ENCODE results near the gene CACNA1D.
"Not testable (repeated sequence)": the region's sequence is repeated elsewhere in the genome, so short reads cannot be mapped to it uniquely, and the experiment has no call there.

Gene CACNA1D

DNA sequence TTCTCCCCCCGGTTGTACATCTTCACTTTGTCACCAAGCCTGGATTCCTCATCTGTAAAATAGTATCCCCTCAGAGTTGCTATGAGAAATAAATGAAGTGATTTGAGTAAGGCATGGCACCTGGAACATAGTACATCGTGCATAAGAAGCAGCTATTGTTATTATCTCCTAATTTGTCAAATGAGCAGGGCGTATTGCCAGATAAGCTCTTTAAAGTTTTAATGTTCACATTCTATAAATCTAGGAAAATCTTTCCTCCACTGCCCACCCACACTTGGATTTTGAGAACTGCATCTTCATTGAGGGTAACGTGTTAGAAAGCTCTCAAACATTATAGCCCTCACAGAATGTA is 32.3 kb downstream of the CACNA1D start:
- no peak for DNase-seq (ENCODE audit: low read depth in 2 of 2)

DNA sequence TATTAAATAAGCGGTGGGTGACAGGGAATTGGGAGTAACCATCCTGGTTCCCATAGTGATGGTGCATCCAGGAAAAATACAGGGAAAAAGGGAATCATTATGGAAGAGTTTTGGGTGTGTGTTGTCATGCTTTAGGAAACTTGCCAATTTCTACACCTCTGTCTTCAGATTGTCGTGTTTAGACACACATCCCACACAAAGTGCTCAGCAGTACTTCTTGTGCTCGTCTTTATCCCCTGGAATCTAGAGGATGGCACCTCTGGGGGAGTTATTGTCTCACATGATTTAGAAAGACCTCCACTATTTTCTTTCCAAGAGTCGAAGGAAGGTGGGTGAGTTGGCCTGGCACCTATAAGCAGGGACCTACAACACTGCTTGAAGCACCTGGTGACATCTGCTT is 35.8 kb downstream of the CACNA1D start:
- no peak for DNase-seq (ENCODE audit: low read depth in 2 of 2)

DNA sequence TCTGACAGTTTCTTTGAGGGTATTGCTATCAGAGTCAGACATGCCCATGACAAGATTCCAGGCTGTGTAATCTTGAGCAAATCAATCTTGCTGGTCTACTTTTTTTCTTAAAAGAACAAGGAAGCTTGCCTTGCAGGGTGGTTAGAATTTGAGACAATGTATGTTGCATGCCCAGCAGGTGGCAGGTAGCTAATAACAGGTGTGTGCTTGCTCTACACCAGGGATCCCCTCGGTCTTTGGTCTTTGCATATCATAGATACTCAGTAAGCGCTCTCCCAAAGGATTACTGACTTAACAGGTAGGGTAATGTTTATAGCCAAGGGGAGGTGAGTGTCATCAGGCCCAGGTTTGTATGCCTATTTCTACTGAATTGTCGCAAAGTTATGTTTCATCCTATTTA is 37.3 kb downstream of the CACNA1D start:
- DNase-seq (ENCODE audit: low read depth in 2 of 2), result no peak

- no peak for DNase-seq (ENCODE audit: low read depth in 2 of 2)
These were observed 39.1 kb downstream of the CACNA1D start for GRCh38 chr3:53533472-53533871.

- DNase-seq (ENCODE audit: low read depth in 2 of 2), result no peak
These were observed 39.8 kb downstream of the CACNA1D start for GRCh38 chr3:53534216-53534615.

DNA sequence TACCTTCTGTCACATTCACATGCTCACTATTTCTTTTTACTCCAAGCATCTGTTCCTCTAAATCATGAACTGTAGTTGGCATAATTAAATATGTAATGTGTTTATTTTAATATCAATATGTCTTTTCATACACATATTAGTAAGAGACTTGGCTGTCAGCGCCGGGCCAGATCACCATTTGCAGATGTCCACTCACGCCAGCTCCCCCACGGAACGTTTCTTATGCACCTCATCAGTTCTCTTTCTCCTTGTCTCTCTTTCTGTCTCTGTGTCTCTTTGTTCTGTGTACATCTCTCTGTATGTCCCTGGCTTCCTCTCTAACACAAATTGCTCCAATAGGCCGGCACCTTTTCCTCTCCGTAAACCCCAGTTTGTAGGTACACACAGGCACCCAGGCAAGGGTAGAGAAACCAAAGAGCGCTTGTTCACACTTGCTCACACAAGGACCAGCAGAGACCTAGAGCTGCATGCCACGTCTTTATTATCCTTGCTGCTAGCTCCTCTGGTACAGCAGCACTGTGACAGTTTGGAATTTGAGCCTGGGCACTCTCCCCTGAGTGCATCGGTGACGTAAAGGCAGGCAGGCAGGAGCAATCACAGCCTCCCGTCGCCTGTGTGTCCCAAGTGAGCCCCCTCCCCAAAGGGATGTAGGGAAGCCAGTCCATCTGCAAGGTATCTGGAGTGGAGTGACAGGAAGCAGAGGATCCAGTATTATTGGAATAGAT is 40.4 kb downstream of the CACNA1D start:
- no peak for DNase-seq (ENCODE audit: low read depth in 2 of 2)

DNA sequence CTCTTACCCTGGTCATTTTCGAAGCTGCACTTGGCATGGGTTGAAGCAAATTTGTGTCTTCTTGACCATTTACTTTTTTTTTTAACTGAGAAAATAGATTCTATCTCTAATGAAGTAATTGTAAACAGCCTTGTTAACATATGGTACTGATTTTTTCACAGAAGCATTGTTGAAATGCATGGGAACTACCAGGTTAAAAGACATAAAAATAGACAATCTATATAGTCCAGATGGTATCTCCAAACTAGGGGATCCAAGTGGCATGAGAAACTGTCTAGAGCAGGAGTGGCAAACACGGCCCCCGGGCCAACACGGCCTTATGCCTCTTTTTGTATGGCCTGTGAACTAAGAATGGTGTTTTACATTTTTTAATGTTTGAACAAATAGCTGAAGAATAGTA is 41.9 kb downstream of the CACNA1D start:
- no peak for DNase-seq (ENCODE audit: low read depth in 2 of 2)

DNA sequence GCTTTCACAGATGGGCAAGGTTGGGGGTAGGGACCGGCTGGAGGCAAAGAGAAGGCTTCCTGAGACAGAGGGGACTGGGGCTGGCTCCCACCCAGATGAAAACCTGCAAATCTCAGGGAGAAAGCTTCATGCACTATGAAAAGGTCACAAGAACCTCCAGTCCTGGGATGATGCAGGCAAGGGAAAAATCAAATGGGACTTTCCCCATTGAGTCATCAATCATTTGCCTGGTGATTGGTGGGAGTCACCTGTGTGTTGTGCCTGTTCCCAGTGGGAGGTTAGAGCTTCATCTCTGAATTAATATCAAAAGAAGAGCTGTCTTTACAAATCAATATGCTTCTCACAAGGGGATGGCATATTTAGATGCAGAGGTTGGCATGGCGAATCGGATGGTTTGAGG is 49.9 kb downstream of the CACNA1D start:
- no peak for DNase-seq (ENCODE audit: low read depth in 2 of 2)

DNA sequence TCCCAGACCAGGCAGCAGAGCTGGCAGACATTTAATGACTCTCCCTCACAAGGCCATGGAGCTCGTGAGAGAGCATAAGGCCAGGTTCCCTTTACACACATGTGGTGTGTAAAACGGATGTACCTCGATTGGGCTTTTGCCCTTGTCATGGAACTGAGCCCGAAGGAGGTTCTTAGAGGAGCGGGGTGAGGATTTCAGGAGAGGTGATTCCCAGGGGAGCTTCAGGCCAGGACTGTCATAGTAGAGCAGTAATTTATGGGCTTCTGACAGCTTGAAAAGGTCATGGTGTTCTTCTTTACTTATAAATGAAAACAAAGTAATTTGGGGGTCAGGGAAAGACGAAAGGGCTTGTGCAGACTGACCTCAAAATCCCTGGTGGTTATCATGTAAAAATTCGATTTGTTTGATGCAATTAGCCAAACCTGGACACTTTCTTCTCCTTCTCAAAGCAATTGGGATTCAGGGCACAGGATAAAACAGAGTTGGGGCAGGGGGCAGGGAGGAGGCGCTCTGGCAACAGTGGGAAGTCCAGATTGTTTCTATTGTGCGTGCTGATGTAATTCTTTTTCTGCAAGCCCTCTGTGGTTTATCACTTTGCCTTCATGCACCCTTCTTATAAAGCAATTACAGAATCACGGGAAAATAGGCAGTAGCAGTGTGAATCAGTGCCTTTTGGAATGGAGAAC is 51.0 kb downstream of the CACNA1D start:
- no peak for DNase-seq (ENCODE audit: low read depth in 2 of 2)

GRCh38 chr3:53545996-53546359 is 51.6 kb downstream of the CACNA1D start:
- no peak for DNase-seq (ENCODE audit: low read depth in 2 of 2)

DNA sequence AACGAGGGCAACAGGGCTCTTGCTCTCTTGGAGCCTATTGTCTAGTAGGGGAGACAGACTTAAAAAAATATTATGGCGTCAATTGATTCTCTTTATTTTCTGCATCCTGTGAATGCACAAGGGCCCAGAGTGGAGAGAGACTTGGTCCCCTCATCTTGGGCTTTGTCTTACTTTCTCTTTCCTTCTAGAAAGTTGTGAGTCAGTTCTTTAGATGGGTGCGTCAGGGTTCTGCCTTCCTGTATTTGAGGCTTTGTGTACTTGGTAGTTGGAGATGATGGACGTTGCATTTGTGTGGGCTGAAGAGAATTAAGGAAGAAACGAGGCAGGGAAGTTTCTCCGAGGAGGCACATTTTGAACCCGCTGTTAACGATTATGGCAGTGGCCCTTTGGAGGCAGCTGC is 52.9 kb downstream of the CACNA1D start:
- no peak for DNase-seq (ENCODE audit: low read depth in 2 of 2)

- no peak for DNase-seq (ENCODE audit: low read depth in 2 of 2)
These were observed 55.7 kb downstream of the CACNA1D start for GRCh38 chr3:53550005-53550620.

DNA sequence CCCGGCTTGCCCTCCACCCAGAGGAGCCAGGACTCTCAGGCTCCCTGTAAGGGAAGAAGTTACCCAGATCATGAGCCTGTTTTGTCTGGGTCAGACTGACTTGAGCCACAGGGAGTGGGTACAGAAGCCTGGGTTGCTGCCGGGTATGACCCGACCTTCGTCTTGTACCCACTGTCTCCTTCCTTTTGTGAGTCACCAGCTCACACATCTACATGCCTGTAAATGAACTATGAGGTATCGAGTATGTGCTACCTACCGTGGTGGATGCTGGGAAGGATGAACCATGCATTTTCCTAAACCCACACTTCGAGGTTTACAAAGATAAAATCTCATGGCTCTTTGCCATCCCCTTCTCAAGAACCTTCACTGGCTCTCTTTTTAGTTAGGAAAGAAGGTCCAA is 56.9 kb downstream of the CACNA1D start:
- DNase-seq (ENCODE audit: low read depth in 2 of 2), result no peak

DNA sequence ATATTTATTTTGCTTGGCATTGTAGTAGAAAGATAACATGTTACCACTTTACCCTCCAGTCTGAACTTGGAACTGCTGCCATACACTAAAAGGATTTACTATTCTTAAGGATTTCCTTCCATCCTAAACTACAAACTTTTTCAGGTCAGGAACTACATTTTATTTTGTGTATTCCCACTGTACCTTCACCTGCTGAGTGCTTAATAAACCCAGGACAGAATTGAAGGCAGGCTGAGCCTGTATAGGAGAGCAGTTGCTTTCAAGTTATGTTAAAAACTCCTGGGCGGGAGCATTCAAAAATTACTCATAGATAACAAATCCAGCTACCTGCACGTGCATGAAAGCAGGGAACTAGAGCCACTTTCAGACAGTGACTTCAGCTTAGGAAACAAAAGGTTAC is 58.3 kb downstream of the CACNA1D start:
- no peak for DNase-seq (ENCODE audit: low read depth in 2 of 2)

DNA sequence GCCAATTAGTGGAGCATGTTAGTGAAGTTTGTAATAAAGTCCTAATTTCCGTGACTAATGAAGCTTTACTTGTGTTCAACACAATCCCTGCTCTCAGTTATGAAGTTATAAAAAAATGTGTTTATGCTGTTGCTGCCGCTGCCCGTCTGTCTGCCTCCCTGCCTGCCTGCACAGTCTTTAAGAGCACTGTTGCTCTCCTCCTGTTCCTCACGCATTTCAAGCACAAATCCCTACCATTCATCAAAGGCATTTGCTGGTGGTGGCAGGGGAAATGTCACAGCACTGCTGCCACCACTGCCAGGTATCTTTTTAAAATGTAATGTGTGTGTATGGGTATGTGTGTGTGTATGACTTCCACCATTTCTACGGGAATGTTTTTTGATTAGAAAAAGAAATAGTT is 58.8 kb downstream of the CACNA1D start:
- DNase-seq (ENCODE audit: low read depth in 2 of 2), result no peak

DNA sequence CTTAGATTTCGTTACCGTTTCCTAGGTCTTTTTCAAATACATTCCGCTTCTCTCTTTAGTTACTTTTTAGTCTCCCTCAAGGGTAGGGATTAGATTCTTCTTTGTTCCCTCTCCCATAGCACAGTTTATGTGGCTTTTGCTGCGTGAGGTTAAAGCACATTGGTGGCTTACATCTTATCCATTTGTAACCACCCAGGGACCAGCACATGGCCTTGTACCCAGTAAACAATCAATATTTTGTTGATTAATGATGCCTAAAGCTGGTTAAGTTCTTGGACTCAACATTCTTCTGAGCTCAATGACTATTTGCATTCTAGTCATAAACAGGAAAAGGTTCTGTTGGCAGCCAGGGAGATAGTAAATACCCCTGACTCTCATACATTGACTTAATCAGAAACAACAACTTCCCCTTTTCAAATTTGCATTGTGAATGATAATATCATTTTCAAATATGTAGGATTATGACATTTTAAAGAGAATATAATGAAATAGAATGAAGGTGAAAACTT is 60.2 kb downstream of the CACNA1D start:
- no peak for DNase-seq (ENCODE audit: low read depth in 2 of 2)

DNA sequence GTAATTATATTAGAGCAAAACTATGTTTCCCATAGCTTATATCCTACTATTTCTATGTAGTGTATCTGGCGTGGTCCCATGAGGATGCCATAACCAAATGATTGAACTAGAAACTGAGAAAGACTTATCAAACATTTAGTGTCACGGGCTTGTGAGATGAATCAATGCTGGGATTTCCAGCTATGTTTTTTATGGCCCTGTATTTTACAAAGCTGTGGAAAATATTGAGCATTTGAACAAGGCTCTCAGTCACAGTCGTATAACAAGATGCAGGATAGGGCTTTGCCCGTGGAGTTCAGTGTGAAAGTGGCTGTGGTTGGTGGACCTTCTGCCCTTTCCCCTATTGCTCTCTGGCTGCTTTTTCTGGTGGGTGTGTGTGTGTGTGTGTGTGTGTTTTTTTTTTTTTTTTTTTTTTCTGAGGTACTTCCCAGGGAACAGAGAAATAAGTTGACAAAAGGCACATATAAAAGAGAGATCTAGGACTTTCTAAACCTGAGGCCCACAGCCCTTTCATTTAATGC is 60.7 kb downstream of the CACNA1D start:
- no peak for DNase-seq (ENCODE audit: low read depth in 2 of 2)

GRCh38 chr3:53566461-53567145 is 72.2 kb downstream of the CACNA1D start:
- no peak for DNase-seq (ENCODE audit: low read depth in 2 of 2)

DNA sequence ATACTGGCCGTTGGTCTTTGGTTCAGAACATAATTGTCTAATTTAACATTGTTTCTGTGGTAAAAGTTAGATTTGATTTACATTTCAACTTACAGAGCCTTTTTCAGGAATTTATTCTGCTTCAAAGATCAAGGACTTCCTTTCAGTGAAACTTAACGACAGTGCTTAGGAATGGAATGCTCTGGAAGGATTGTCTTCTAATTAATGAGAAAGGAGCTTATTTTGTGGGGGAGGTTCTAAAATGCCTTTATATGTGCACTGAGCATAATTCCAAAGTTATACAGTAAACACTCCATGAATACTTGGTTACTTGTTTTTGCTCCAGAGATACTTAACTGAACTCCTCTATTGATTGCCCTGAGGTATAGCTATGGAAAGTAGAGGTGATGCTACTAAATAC is 75.7 kb downstream of the CACNA1D start:
- no peak for DNase-seq (ENCODE audit: low read depth in 2 of 2)

GRCh38 chr3:53570709-53571108 is 76.3 kb downstream of the CACNA1D start:
- no peak for DNase-seq (ENCODE audit: low read depth in 2 of 2)

GRCh38 chr3:53571264-53571663 is 76.9 kb downstream of the CACNA1D start:
- no peak for DNase-seq (ENCODE audit: low read depth in 2 of 2)

GRCh38 chr3:53572184-53572583 is 77.8 kb downstream of the CACNA1D start:
- DNase-seq (ENCODE audit: low read depth in 2 of 2), result not testable (repeated sequence)

Data from fibroblast of skin of left biceps (primary cell).